ENCODE results near the gene SMG6. TPM values are rescaled to one million over a fixed set of nuclear protein-coding genes. Genes with fewer than 3 reads are reported as not detected.

Gene SMG6
- total and polyA plus RNA-seq, 2 of the 8 experiments (the other 6 are each of a cell fraction or from before 2014, with no cell fraction given) = 18.5 to 25.2 TPM

DNA sequence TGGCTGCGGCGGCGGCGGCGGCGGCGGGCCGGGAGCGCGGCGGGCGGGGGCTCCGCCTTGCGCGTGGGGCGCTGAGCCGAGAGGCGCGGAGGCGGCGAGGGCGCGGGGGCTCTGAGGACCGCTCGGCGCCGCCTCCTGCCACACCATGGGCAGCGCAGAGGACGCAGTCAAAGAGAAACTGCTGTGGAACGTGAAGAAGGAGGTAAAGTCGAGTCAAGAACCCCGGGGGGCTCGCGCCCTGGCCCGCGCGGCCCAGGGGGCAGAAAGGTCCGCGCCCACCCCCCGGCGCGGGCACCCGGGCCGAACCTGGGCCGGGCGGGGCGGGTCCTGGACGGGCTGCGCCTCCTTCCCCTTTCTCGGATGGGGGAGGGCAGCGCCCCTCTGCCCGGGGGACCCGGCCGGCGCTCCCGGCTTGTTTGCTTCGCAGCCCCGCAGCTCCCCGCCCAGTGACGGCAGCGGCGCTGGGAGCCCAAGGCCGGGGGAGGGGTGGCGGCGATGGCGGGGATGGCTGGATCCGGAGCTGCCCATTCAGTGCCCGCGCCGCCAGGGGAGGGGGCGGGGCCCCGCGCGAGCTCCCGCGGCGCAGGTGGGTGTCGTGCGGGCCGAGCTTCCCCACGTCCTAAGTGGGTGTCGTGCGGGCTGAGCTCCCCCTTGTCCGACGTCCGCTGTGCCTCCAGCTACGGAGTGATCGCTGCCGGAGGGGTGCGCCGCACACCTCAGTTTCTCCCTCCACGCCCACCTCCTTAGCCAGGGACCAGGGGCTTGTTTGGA is 34.1 kb upstream of the SMG6 start (continued):
- TF ChIP-seq CREB1 (IDR thresholded peaks at IDR 0.05) = no peak
